Left lung (tissue), 10 donors: ENCODE measurements around the gene CHRM4. TPM values are rescaled to one million over a fixed set of nuclear protein-coding genes. Genes with fewer than 3 reads are reported as not detected.
A peak's percentile ranks its signal among the peaks of the same experiment; 100 is the strongest.

Source experiments
- ATAC-seq: fragments of 200-7000 bp; cut with Tn5 transposase; one replicate; pipeline ENCODE4 v1.9.1; 2020; ENCODE audit warnings: moderate library complexity
- DNase-seq, 4 donors: peaks; one replicate each; pipeline ENCODE4 v3.0.0-alpha.2; 2013 to 2020
- H3K27ac ChIP-seq, 2 donors: fragments of 200-600 bp; sonication (generic) in 1 of 2; one replicate each; pipeline versions ENCODE4 v1.5.0 to v1.8.0; 2020 to 2021
- H3K27me3 ChIP-seq, 2 donors: fragments of 200-600 bp; sonication (generic) in 1 of 2; one replicate each; pipeline versions ENCODE4 v1.5.0 to v1.8.0; 2020 to 2021
- H3K36me3 ChIP-seq, 2 donors: fragments of 200-600 bp; sonication (generic) in 1 of 2; one replicate each; pipeline versions ENCODE4 v1.5.0 to v1.8.0; 2020 to 2021
- H3K4me1 ChIP-seq, 2 donors: fragments of 200-600 bp; one replicate each; pipeline ENCODE4 v1.8.0; 2021
- H3K4me3 ChIP-seq, 2 donors: fragments of 200-600 bp; sonication (generic) in 1 of 2; one replicate each; pipeline versions ENCODE4 v1.5.0 to v1.8.0; 2020 to 2021; ENCODE audit warnings: mild to moderate bottlenecking in 1 of 2
- H3K9me3 ChIP-seq, 2 donors: fragments of 200-600 bp; sonication (generic) in 1 of 2; one replicate each; pipeline versions ENCODE4 v1.5.0 to v1.8.0; 2020 to 2021
- CTCF ChIP-seq, 2 donors: fragments of 200-600 bp; sonication (generic) in 1 of 2; IDR thresholded peaks; one replicate each; pipeline versions ENCODE4 v1.5.0 to v1.8.0; 2021; ENCODE audit warnings: antibody characterized with exemption in 2 of 2
- intact Hi-C, 2 donors: fragments of 100-400 bp; cut with DNase I; formaldehyde crosslinking; loops; one replicate each; pipeline versions ENCODE4 v1.11.2 to v1.14.2; 2022
- polyA plus RNA-seq, 6 donors: library from polyadenylated mRNA; unstranded; fragments of 120-200 nt; gene quantifications; one replicate each; pipeline ENCODE4 v1.2.1, GENCODE V29; 2013; ENCODE audit not compliant: insufficient read length in 6 of 6
- total RNA-seq, 2 donors: library from RNA; stranded (reverse); fragmentation: NEBNext Ultra II Directional; extraction: Animal tissue kit (Norgen Biotek cat#: 25700); gene quantifications; one replicate each; pipeline ENCODE4 v1.2.1, GENCODE V29; 2021
- donor health status: DM: no; HTN: yes; CAD: no.
- donor health status: DM: no; HTN: no; CAD: no.

Gene CHRM4
- total and polyA plus RNA-seq, 8 donors, result 0.10 to 0.21 (median 0.14) TPM; not detected in 3

- no peak for DNase-seq
Measured at GRCh38 chr11:46377831-46378230, 13.7 kb downstream of the CHRM4 start.

GRCh38 chr11:46377290-46377689, 14.3 kb downstream of the CHRM4 start:
- DNase-seq (peak in 1 of 4 donors; percentile 55), ATAC-seq (no peak)
- Histone ChIP-seq H3K27me3 (peaks cover 0 to 16% of the 10 kb centered on the region in 2 donors), H3K4me3 (no peak overlapping the region), H3K27ac (no peak overlapping the region), H3K36me3 (peaks cover 0 to 66% of the 10 kb centered on the region in 2 donors), H3K9me3 (no peaks in the 10 kb centered on the region), H3K4me1 (peaks cover 2 to 35% of the 10 kb centered on the region in 2 donors)
- no peak for TF ChIP-seq CTCF (IDR thresholded peaks at IDR 0.05)
- intact Hi-C loops, result no loop called here

More at GRCh38 chr11:46377831-46378230, 13.7 kb downstream of the CHRM4 start:
- no peak for ATAC-seq
- H3K4me1 ChIP-seq, result peaks cover 5 to 41% of the 10 kb centered on the region in 2 donors
- H3K27me3 ChIP-seq, result peaks cover 0 to 22% of the 10 kb centered on the region in 2 donors
- H3K9me3 ChIP-seq, result no peaks in the 10 kb centered on the region
- peaks cover 0 to 61% of the 10 kb centered on the region in 2 donors for H3K36me3 ChIP-seq
- no peak overlapping the region for H3K27ac ChIP-seq
- H3K4me3 ChIP-seq, result no peak overlapping the region
- no peak for TF ChIP-seq CTCF (IDR thresholded peaks at IDR 0.05)
- intact Hi-C loops, result no loop called here

- no peak for TF ChIP-seq CTCF (IDR thresholded peaks at IDR 0.05)
- Histone ChIP-seq H3K4me1 (peaks cover 0 to 27% of the 10 kb centered on the region in 2 donors), H3K27ac (no peak overlapping the region), H3K9me3 (no peaks in the 10 kb centered on the region), H3K36me3 (peaks cover 0 to 74% of the 10 kb centered on the region in 2 donors), H3K27me3 (peaks cover 0 to 8% of the 10 kb centered on the region in 2 donors), H3K4me3 (no peak overlapping the region)
- intact Hi-C loops, result no loop called here
- ATAC-seq (no peak), DNase-seq (no peak)
Measured at GRCh38 chr11:46376258-46377050, 15.1 kb downstream of the CHRM4 start.

GRCh38 chr11:46375392-46376101, 16.0 kb downstream of the CHRM4 start:
- intact Hi-C loops, result no loop called here
- no peak overlapping the region for H3K4me3 ChIP-seq
- ATAC-seq (no peak), DNase-seq (peak in 1 of 4 donors; percentile 75)
- H3K9me3 ChIP-seq, result no peaks in the 10 kb centered on the region
- H3K36me3 ChIP-seq, result peaks cover 0 to 83% of the 10 kb centered on the region in 2 donors
- H3K27me3 ChIP-seq, result no peaks in the 10 kb centered on the region
- TF ChIP-seq CTCF (IDR thresholded peaks at IDR 0.05), result no peak
- H3K4me1 ChIP-seq, result peaks cover 0 to 27% of the 10 kb centered on the region in 2 donors
- H3K27ac ChIP-seq, result no peak overlapping the region

GRCh38 chr11:46374815-46375214, 16.8 kb downstream of the CHRM4 start:
- TF ChIP-seq CTCF (IDR thresholded peaks at IDR 0.05), result no peak
- Histone ChIP-seq H3K9me3 (no peaks in the 10 kb centered on the region), H3K4me3 (no peak overlapping the region), H3K27me3 (no peaks in the 10 kb centered on the region), H3K36me3 (peaks cover 0 to 91% of the 10 kb centered on the region in 2 donors), H3K27ac (no peak overlapping the region), H3K4me1 (peaks cover 0 to 20% of the 10 kb centered on the region in 2 donors)
- ATAC-seq, result no peak
- intact Hi-C loops, result no loop called here
- DNase-seq, result peak in 1 of 4 donors; percentile 57
